Mucosa of rectum (tissue), 2 donors: ENCODE results near the gene ZBTB43.

Source experiments
- H3K27ac ChIP-seq, 2 donors: one replicate each; pipeline ENCODE4 v1.7.0; 2013; ENCODE audit warnings: inconsistent platforms in 2 of 2, low read depth in 2 of 2, low read length in 2 of 2
- H3K27me3 ChIP-seq, 2 donors: one replicate each; pipeline ENCODE4 v1.7.0; 2013; ENCODE audit warnings: low read length in 2 of 2; ENCODE audit not compliant: control insufficient read depth in 2 of 2, insufficient read depth in 2 of 2
- H3K36me3 ChIP-seq, 2 donors: one replicate each; pipeline ENCODE4 v1.7.0; 2013; ENCODE audit warnings: low read length in 2 of 2; ENCODE audit not compliant: control insufficient read depth in 2 of 2, insufficient read depth in 2 of 2
- H3K4me1 ChIP-seq, 2 donors: one replicate each; pipeline ENCODE4 v1.7.0; 2013; ENCODE audit warnings: low read length in 2 of 2, mild to moderate bottlenecking in 1 of 2; ENCODE audit not compliant: control insufficient read depth in 2 of 2, insufficient read depth in 2 of 2
- H3K4me3 ChIP-seq, 2 donors: one replicate each; pipeline ENCODE4 v1.7.0; 2013; ENCODE audit warnings: low read length in 2 of 2
- H3K9ac ChIP-seq, 2 donors: one replicate each; pipeline ENCODE4 v1.7.0; 2013; ENCODE audit warnings: low read length in 2 of 2, low read depth in 1 of 2, mild to moderate bottlenecking in 1 of 2
- H3K9me3 ChIP-seq, 2 donors: one replicate each; pipeline ENCODE4 v1.7.0; 2013; ENCODE audit warnings: low read length in 2 of 2; ENCODE audit not compliant: control insufficient read depth in 2 of 2
- donor health status: healthy.
- donor health status: Normal muscosa, but diverticular disease.

The ZBTB43 gene

GRCh38 chr9:126790561-126790960 lies 14.3 kb upstream of the ZBTB43 start:
- Histone ChIP-seq H3K9me3 (no peaks in the 10 kb centered on the region), H3K9ac (no peak overlapping the region), H3K36me3 (no peaks in the 10 kb centered on the region), H3K4me3 (no peak overlapping the region), H3K27me3 (peaks cover 17 to 40% of the 10 kb centered on the region in 2 donors), H3K4me1 (no peaks in the 10 kb centered on the region), H3K27ac (no peak overlapping the region)

DNA sequence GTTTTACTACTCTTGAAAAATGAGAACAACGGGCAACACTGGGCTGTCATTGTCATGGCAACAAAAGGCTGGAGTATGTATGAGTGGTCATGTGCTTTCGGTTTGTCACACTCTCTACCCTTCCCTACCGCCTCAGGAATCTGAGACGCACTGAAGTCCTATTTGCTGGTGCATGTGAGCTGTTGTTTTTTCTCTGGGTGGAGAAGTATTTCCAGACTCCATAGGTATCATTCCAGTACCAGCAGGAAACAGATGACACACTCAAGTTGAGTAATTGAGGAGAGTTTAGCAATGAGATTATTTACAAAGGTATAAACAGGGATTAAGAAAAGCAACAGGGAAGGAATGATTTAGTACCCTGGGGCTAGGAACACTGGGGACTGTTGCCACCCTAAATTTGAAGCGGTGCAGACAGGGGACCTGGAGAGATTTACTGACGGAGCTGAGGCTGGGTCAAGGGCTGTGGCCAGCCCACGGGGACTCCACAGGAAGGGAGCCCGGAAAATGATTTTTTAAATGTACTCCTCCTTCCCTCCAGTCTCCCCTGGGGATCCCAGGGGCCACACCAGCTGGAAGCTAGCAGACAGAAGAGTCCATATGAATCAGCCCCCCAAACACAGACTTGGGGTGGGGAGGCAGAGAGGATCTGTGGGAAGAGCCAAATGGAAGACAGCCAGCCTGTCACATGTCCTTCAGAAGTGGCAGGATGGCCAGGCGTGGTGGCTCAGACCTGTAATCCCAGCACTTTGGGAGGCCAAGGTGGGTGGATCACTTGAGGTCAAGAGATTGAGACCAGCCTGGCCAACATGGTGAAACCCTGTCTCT lies 13.2 kb upstream of the ZBTB43 start:
- H3K4me1 ChIP-seq = no peaks in the 10 kb centered on the region
- H3K27ac ChIP-seq = no peak overlapping the region
- no peaks in the 10 kb centered on the region for H3K9me3 ChIP-seq
- H3K4me3 ChIP-seq = no peak overlapping the region
- no peak overlapping the region for H3K9ac ChIP-seq
- no peaks in the 10 kb centered on the region for H3K36me3 ChIP-seq
- H3K27me3 ChIP-seq = peaks cover 17 to 37% of the 10 kb centered on the region in 2 donors

GRCh38 chr9:126793686-126794417 lies 11.0 kb upstream of the ZBTB43 start:
- Histone ChIP-seq H3K4me1 (no peaks in the 10 kb centered on the region), H3K36me3 (no peaks in the 10 kb centered on the region), H3K9ac (no peak overlapping the region), H3K27ac (no peak overlapping the region), H3K27me3 (peaks cover 17 to 23% of the 10 kb centered on the region in 2 donors), H3K4me3 (no peak overlapping the region), H3K9me3 (no peaks in the 10 kb centered on the region)

DNA sequence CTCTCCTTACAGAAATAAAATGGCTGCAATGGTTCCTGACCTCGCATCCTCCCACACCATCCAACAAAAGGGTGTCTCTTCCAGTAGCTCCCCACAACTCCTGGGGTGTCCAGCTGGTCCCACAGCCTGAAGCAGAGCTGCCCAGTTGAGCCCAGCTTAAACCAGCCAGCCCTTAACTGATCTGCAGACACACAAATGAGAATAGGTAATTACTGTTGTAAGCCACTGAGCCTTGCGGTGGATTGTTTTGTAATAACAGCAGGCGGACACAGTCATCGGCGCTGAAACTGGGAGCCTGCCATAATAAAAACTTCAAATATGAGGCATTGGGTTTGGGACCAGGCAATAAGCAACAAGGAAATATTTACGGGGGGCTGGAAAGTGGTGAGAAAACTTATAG lies 10.4 kb upstream of the ZBTB43 start:
- H3K4me1 ChIP-seq = no peaks in the 10 kb centered on the region

DNA sequence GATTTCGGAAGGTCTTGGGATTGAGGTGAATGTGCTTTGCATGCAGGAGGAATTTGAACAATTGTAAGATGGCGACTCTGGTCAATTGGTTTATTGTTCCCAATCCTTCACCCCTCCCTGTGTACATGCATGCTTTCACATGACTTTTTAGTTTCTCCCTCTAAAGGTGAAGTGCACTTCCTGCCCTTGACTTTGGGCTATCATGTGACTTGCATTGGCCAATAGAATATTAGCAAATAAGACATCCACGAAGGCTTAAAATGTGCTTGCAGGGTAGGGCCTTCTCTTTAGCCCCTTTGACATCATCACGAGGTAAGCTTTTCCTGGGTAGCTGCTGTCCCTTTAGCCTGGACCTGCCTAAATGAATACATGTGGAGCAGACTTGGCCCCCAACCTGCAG lies 8.1 kb upstream of the ZBTB43 start:
- H3K36me3 ChIP-seq = no peaks in the 10 kb centered on the region
- no peak overlapping the region for H3K9ac ChIP-seq
- H3K4me3 ChIP-seq = no peak overlapping the region
- H3K4me1 ChIP-seq = no peaks in the 10 kb centered on the region
- no peak overlapping the region for H3K27ac ChIP-seq
- peaks cover 10 to 11% of the 10 kb centered on the region in 2 donors for H3K27me3 ChIP-seq
- H3K9me3 ChIP-seq = no peaks in the 10 kb centered on the region

More for the DNA sequence above, 10.4 kb upstream of the ZBTB43 start:
- Histone ChIP-seq H3K27me3 (peaks cover 17 to 22% of the 10 kb centered on the region in 2 donors), H3K4me3 (no peak overlapping the region), H3K9me3 (no peaks in the 10 kb centered on the region), H3K9ac (no peak overlapping the region), H3K36me3 (no peaks in the 10 kb centered on the region), H3K27ac (no peak overlapping the region)

- H3K27me3 ChIP-seq = peaks cover 5 to 8% of the 10 kb centered on the region in 2 donors
- H3K36me3 ChIP-seq = no peaks in the 10 kb centered on the region
- H3K9ac ChIP-seq = no peak overlapping the region
- H3K27ac ChIP-seq = no peak overlapping the region
- H3K4me3 ChIP-seq = no peak overlapping the region
- no peaks in the 10 kb centered on the region for H3K9me3 ChIP-seq
- no peaks in the 10 kb centered on the region for H3K4me1 ChIP-seq
These were observed 6.9 kb upstream of the ZBTB43 start for GRCh38 chr9:126797903-126798302.

DNA sequence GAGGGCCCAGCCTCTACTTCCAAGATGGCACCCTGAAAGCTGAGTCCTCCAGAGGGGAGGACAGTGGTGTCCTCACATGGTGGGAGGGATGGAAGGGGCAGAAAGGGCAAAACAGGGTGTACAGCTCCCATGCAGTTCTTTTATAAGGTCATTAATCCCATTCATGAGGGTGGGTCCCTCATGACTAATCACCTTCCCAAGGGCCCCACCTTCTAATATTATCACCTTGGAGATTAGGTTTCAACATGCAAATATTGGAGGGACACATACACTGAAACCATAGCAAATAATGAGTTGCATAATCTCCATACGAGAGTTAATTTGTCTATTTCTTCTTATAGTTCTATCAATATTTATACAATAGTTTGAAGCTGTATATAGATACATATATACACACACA lies 5.8 kb upstream of the ZBTB43 start:
- no peak overlapping the region for H3K4me3 ChIP-seq
- no peaks in the 10 kb centered on the region for H3K4me1 ChIP-seq
- H3K9ac ChIP-seq = no peak overlapping the region
- no peaks in the 10 kb centered on the region for H3K9me3 ChIP-seq
- H3K36me3 ChIP-seq = no peaks in the 10 kb centered on the region
- peaks cover 0 to 2% of the 10 kb centered on the region in 2 donors for H3K27me3 ChIP-seq
- H3K27ac ChIP-seq = no peak overlapping the region

DNA sequence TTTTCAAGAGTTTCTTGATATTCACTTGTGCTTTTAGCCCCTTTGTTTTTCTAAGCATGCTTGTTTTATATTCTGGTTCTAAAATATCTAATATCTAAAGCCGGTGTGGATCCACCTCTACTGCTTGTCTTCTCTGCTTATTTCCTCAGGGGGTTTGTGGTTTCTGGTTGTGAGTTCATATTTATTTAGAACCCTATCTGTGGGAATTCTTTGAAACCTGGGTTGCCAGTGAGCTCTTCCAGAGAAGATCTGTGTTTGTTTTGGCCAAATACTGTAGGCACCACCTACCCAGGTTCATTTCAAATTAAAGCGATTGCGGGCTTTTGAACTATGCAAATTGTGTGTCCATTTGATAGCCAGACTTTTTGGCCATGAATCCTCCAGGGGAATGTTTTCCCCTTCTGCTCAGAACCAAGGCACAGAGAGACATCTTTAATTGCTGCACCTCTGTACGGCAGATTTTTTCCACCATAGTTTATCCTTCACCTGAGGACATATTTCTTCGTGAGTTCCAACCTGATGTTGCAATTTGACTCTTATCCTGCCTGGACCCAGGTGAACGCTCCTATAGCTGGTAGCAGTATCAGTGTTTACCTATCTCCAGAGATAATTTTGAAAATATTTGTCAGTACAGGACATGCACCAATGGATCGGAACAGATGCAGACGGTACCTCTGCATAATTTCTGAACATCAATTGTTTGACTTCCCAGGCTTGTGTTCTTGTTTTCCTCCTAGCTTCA lies 2.4 kb upstream of the ZBTB43 start:
- H3K27me3 ChIP-seq = no peaks in the 10 kb centered on the region
- peaks cover 13 to 16% of the 10 kb centered on the region in 2 donors for H3K4me1 ChIP-seq
- H3K4me3 ChIP-seq = no peak overlapping the region
- no peak overlapping the region for H3K9ac ChIP-seq
- no peak overlapping the region for H3K27ac ChIP-seq
- no peaks in the 10 kb centered on the region for H3K9me3 ChIP-seq
- H3K36me3 ChIP-seq = no peaks in the 10 kb centered on the region

- H3K36me3 ChIP-seq = peaks cover 3 to 4% of the 10 kb centered on the region in 2 donors
- no peaks in the 10 kb centered on the region for H3K27me3 ChIP-seq
- H3K4me3 ChIP-seq = peak overlapping the region; percentile 96 to 98
- H3K9me3 ChIP-seq = no peaks in the 10 kb centered on the region
- peak overlapping the region; percentile 94 to 95 for H3K9ac ChIP-seq
- H3K27ac ChIP-seq = peak overlapping the region; percentile 90
- H3K4me1 ChIP-seq = peaks cover 13 to 16% of the 10 kb centered on the region in 2 donors
These were observed 593 bp upstream of the ZBTB43 start for GRCh38 chr9:126804198-126804695.
